Thyroid gland (tissue), 4 donors: Measurements from ENCODE around the gene GALNT2.

ENCODE experiments used
- POLR2A ChIP-seq, 2 donors: fragments of 450-650 bp; IDR thresholded peaks; one replicate each; pipeline ENCODE4 v1.6.1; 2017; ENCODE audit warnings: antibody characterized with exemption in 2 of 2, mild to moderate bottlenecking in 2 of 2, moderate library complexity in 1 of 2
- TF ChIP-seq, protein P1 (sequence below), 6 experiments: fragments of 200-600 bp in 3 of 6; fragments of 450-650 bp in 3 of 6; sonication (generic) in 3 of 6; IDR thresholded peaks; one replicate each; pipeline ENCODE4 v1.5.1; 2016 to 2019; ENCODE audit warnings: antibody characterized with exemption in 6 of 6, mild to moderate bottlenecking in 2 of 6, inconsistent platforms in 1 of 6, moderate library complexity in 1 of 6

- TF ChIP-seq POLR2A (IDR thresholded peaks at IDR 0.05) = no peak
- TF ChIP-seq, protein P1, sequence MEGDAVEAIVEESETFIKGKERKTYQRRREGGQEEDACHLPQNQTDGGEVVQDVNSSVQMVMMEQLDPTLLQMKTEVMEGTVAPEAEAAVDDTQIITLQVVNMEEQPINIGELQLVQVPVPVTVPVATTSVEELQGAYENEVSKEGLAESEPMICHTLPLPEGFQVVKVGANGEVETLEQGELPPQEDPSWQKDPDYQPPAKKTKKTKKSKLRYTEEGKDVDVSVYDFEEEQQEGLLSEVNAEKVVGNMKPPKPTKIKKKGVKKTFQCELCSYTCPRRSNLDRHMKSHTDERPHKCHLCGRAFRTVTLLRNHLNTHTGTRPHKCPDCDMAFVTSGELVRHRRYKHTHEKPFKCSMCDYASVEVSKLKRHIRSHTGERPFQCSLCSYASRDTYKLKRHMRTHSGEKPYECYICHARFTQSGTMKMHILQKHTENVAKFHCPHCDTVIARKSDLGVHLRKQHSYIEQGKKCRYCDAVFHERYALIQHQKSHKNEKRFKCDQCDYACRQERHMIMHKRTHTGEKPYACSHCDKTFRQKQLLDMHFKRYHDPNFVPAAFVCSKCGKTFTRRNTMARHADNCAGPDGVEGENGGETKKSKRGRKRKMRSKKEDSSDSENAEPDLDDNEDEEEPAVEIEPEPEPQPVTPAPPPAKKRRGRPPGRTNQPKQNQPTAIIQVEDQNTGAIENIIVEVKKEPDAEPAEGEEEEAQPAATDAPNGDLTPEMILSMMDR (IDR thresholded peaks at IDR 0.05) = no peak
Measured at GRCh38 chr1:230125141-230125540, 58.1 kb downstream of the GALNT2 start.
